ENCODE results near the gene NOVA2. TPM values are rescaled to one million over a fixed set of nuclear protein-coding genes. Genes with fewer than 3 reads are reported as not detected.
A peak's percentile ranks its signal among the peaks of the same experiment; 100 is the strongest.

The NOVA2 gene
- total RNA-seq, 3 donors from 2014 or later (not counting 1 experiment from before 2014, with no cell fraction given) = not detected

DNA sequence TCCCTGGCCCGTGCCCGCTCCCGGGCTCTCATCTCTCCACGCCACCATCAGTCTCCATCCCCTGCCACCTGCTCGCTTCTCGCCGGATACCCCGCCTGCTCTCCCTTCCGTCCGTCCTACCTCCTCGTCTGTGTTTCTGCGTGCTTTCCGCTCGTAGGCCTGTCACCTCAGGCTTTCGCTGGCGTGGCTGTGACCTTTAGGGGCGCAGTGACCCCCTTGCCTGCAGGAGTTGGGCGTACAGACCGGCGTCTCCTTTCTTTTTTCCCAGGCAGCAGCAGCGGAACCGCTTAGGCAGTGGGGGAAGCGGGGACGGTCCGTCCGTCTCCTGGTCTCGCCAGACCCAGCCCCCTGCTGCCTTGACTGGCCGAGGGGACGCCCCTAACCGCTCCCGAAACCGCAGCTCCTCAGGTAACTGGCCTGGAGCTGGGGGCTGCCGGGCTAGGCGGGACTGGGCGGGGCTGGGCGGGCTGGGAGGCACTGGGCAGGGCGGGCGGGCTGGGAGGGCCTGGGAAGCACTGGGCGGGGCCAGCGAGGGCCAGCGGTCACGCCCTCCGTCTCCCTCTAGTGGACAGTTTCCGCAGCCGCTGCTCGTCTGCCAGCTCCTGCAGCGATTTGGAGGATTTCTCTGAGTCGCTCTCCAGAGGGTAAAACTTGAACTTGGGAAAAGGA, 42.9 kb upstream of the NOVA2 start:
- H3K4me1 ChIP-seq (ENCODE audit: control insufficient read depth, insufficient read depth, low read length) = peaks cover 24% of the 10 kb centered on the region
- H3K27me3 ChIP-seq (ENCODE audit: control insufficient read depth, insufficient read depth, low read length) = peaks cover 5% of the 10 kb centered on the region
- H3K27ac ChIP-seq (ENCODE audit: low read length) = no peak overlapping the region
- H3K27me3 Mint-ChIP-seq (ENCODE audit: low read depth in 2 of 2) = peaks cover 0 to 9% of the 10 kb centered on the region in 2 donors
- peak; percentile 87 for TF ChIP-seq CTCF (IDR thresholded peaks at IDR 0.05)
- H3K9me3 Mint-ChIP-seq = no peaks in the 10 kb centered on the region
- intact Hi-C loops (cut with micrococcal nuclease) = loop anchor here (5.0 to 10.0 kb wide), 2 partner anchors 199 to 242 kb away; partner anchors contain the start of gene RSPH6A
- ATAC-seq (peak; percentile 80 to 90 (median 81)), DNase-seq (peak; percentile 79 to 93)
- peak overlapping the region; percentile 61 to 74 for H3K27ac Mint-ChIP-seq
- WGBS (ENCODE audit: insufficient coverage) = 1% methylated on average over 48 of the region's 48 CpGs
- no peaks in the 10 kb centered on the region for H3K36me3 Mint-ChIP-seq
- H3K36me3 ChIP-seq (ENCODE audit: control insufficient read depth, insufficient read depth, low read length) = no peaks in the 10 kb centered on the region
- peak overlapping the region; percentile 89 for H3K4me3 ChIP-seq (ENCODE audit: low read length)
- no peaks in the 10 kb centered on the region for H3K9me3 ChIP-seq (ENCODE audit: control insufficient read depth, insufficient read depth, low read length)
- H3K4me3 Mint-ChIP-seq = peak overlapping the region; percentile 96
- H3K4me1 Mint-ChIP-seq = peaks cover 12 to 24% of the 10 kb centered on the region in 2 donors

- 4% methylated on average over 63 of the region's 63 CpGs for WGBS (ENCODE audit: insufficient coverage)
These were observed 42.2 kb upstream of the NOVA2 start for GRCh38 chr19:46015687-46016425.

GRCh38 chr19:46014941-46015686, 41.4 kb upstream of the NOVA2 start:
- peaks cover 24% of the 10 kb centered on the region for H3K4me1 ChIP-seq (ENCODE audit: control insufficient read depth, insufficient read depth, low read length)
- peak overlapping the region in 1 of 2 donors; percentile 63 for H3K27ac Mint-ChIP-seq
- H3K27ac ChIP-seq (ENCODE audit: low read length) = no peak overlapping the region
- no peaks in the 10 kb centered on the region for H3K9me3 ChIP-seq (ENCODE audit: control insufficient read depth, insufficient read depth, low read length)
- H3K9me3 Mint-ChIP-seq = no peaks in the 10 kb centered on the region
- 17% methylated on average over 74 of the region's 74 CpGs for WGBS (ENCODE audit: insufficient coverage)
- intact Hi-C loops (cut with micrococcal nuclease) = loop anchor here (5.0 to 10.0 kb wide), 2 partner anchors 198 to 240 kb away; partner anchors contain the start of gene RSPH6A
- H3K4me1 Mint-ChIP-seq = peaks cover 12 to 25% of the 10 kb centered on the region in 2 donors
- H3K36me3 Mint-ChIP-seq = no peaks in the 10 kb centered on the region
- peak overlapping the region; percentile 0 for H3K4me3 ChIP-seq (ENCODE audit: low read length)
- ATAC-seq (peak; percentile 72 to 78 (median 74)), DNase-seq (peak; percentile 62 to 79)
- no peak for TF ChIP-seq CTCF (IDR thresholded peaks at IDR 0.05)
- peak overlapping the region; percentile 88 for H3K4me3 Mint-ChIP-seq
- peaks cover 5% of the 10 kb centered on the region for H3K27me3 ChIP-seq (ENCODE audit: control insufficient read depth, insufficient read depth, low read length)
- H3K36me3 ChIP-seq (ENCODE audit: control insufficient read depth, insufficient read depth, low read length) = no peaks in the 10 kb centered on the region
- H3K27me3 Mint-ChIP-seq (ENCODE audit: low read depth in 2 of 2) = peaks cover 0 to 9% of the 10 kb centered on the region in 2 donors

More at GRCh38 chr19:46015687-46016425, 42.2 kb upstream of the NOVA2 start:
- peaks cover 24% of the 10 kb centered on the region for H3K4me1 ChIP-seq (ENCODE audit: control insufficient read depth, insufficient read depth, low read length)
- Mint-ChIP-seq H3K36me3 (no peaks in the 10 kb centered on the region), H3K9me3 (no peaks in the 10 kb centered on the region), H3K4me3 (peak overlapping the region; percentile 96), H3K27me3 (ENCODE audit: low read depth in 2 of 2) (peaks cover 0 to 9% of the 10 kb centered on the region in 2 donors), H3K27ac (peak overlapping the region; percentile 61 to 74), H3K4me1 (peaks cover 12 to 24% of the 10 kb centered on the region in 2 donors)
- no peaks in the 10 kb centered on the region for H3K36me3 ChIP-seq (ENCODE audit: control insufficient read depth, insufficient read depth, low read length)
- peak; percentile 36 to 55 (median 52) for ATAC-seq
- no peak overlapping the region for H3K27ac ChIP-seq (ENCODE audit: low read length)
- H3K9me3 ChIP-seq (ENCODE audit: control insufficient read depth, insufficient read depth, low read length) = no peaks in the 10 kb centered on the region
- no peak for TF ChIP-seq CTCF (IDR thresholded peaks at IDR 0.05)
- H3K4me3 ChIP-seq (ENCODE audit: low read length) = peak overlapping the region; percentile 89
- H3K27me3 ChIP-seq (ENCODE audit: control insufficient read depth, insufficient read depth, low read length) = peaks cover 5% of the 10 kb centered on the region
- peak; percentile 40 to 69 for DNase-seq
- intact Hi-C loops (cut with micrococcal nuclease) = loop anchor here (5.0 to 10.0 kb wide), 2 partner anchors 199 to 241 kb away; partner anchors contain the start of gene RSPH6A

Data from natural killer cell (primary cell).